ENCODE measurements around the gene PRCC.

DNA sequence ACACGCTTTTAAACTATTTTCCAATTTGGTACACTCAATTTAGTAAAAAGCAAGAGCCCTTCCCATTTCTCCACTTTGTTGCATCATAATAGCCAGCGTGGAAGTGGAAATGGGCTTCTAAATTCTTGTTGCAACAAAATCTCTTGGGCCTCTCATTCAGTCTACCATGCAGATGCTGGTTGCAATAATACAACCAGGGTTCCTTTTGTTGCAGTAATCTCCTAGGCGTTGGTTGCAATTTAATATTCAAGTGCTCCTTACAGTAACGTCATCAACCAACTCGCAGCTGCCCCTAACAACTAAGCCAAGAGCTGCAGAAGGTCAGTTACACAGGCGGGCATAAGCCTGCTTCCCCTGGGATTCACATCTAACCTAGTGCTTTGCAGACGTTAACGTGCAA lies 13.1 kb upstream of the PRCC start:
- TF ChIP-seq, protein P1, sequence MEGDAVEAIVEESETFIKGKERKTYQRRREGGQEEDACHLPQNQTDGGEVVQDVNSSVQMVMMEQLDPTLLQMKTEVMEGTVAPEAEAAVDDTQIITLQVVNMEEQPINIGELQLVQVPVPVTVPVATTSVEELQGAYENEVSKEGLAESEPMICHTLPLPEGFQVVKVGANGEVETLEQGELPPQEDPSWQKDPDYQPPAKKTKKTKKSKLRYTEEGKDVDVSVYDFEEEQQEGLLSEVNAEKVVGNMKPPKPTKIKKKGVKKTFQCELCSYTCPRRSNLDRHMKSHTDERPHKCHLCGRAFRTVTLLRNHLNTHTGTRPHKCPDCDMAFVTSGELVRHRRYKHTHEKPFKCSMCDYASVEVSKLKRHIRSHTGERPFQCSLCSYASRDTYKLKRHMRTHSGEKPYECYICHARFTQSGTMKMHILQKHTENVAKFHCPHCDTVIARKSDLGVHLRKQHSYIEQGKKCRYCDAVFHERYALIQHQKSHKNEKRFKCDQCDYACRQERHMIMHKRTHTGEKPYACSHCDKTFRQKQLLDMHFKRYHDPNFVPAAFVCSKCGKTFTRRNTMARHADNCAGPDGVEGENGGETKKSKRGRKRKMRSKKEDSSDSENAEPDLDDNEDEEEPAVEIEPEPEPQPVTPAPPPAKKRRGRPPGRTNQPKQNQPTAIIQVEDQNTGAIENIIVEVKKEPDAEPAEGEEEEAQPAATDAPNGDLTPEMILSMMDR (IDR thresholded peaks at IDR 0.05) = no peak
- TF ChIP-seq CEBPB (IDR thresholded peaks at IDR 0.05) (no peak), POLR2A (IDR thresholded peaks at IDR 0.05; ENCODE audit: low read length) (no peak), NPAS2 (CRISPR knock-in tag; IDR thresholded peaks at IDR 0.05; ENCODE audit: borderline replicate concordance) (no peak)
- TF ChIP-seq, protein P2, sequence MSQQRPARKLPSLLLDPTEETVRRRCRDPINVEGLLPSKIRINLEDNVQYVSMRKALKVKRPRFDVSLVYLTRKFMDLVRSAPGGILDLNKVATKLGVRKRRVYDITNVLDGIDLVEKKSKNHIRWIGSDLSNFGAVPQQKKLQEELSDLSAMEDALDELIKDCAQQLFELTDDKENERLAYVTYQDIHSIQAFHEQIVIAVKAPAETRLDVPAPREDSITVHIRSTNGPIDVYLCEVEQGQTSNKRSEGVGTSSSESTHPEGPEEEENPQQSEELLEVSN (IDR thresholded peaks at IDR 0.05; ENCODE audit: borderline replicate concordance, low read depth) = no peak
- TF ChIP-seq, protein P3, sequence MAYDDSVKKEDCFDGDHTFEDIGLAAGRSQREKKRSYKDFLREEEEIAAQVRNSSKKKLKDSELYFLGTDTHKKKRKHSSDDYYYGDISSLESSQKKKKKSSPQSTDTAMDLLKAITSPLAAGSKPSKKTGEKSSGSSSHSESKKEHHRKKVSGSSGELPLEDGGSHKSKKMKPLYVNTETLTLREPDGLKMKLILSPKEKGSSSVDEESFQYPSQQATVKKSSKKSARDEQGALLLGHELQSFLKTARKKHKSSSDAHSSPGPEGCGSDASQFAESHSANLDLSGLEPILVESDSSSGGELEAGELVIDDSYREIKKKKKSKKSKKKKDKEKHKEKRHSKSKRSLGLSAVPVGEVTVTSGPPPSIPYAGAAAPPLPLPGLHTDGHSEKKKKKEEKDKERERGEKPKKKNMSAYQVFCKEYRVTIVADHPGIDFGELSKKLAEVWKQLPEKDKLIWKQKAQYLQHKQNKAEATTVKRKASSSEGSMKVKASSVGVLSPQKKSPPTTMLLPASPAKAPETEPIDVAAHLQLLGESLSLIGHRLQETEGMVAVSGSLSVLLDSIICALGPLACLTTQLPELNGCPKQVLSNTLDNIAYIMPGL (CRISPR knock-in tag; IDR thresholded peaks at IDR 0.05; ENCODE audit: borderline replicate concordance) = no peak
- TF ChIP-seq, protein P4, sequence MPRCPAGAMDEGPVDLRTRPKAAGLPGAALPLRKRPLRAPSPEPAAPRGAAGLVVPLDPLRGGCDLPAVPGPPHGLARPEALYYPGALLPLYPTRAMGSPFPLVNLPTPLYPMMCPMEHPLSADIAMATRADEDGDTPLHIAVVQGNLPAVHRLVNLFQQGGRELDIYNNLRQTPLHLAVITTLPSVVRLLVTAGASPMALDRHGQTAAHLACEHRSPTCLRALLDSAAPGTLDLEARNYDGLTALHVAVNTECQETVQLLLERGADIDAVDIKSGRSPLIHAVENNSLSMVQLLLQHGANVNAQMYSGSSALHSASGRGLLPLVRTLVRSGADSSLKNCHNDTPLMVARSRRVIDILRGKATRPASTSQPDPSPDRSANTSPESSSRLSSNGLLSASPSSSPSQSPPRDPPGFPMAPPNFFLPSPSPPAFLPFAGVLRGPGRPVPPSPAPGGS (IDR thresholded peaks at IDR 0.05) = no peak

All from A549 (cell line).